Lung (tissue), 12 donors: ENCODE data around the gene CREB5. TPM values are rescaled to one million over a fixed set of nuclear protein-coding genes. Genes with fewer than 3 reads are reported as not detected.

Experiments used
- ATAC-seq: fragments of 200-7000 bp; cut with Tn5 transposase; one replicate; pipeline ENCODE4 v1.9.1; 2020; ENCODE audit warnings: moderate number of reproducible peaks; ENCODE audit not compliant: insufficient read depth, low FRiP score
- DNase-seq, 3 donors: peaks; one replicate each; pipeline ENCODE4 v3.0.0-alpha.2; 2013 to 2017
- H3K27ac ChIP-seq, 2 donors: one replicate each; pipeline ENCODE4 v1.5.1; 2013; ENCODE audit warnings: mild to moderate bottlenecking in 2 of 2, moderate library complexity in 2 of 2, control low read depth in 1 of 2, inconsistent platforms in 1 of 2, low read depth in 1 of 2, low read length in 1 of 2
- H3K27me3 ChIP-seq, 3 donors: one replicate each; pipeline ENCODE4 v1.5.1; 2013; ENCODE audit warnings: low read length in 2 of 3; ENCODE audit not compliant: control insufficient read depth in 3 of 3, insufficient read depth in 3 of 3
- H3K36me3 ChIP-seq, 4 donors: one replicate each; pipeline ENCODE4 v1.5.1; 2013; ENCODE audit warnings: low read length in 4 of 4, mild to moderate bottlenecking in 1 of 4, moderate library complexity in 1 of 4; ENCODE audit not compliant: control insufficient read depth in 4 of 4, insufficient read depth in 4 of 4
- H3K4me1 ChIP-seq, 5 donors: one replicate each; pipeline ENCODE4 v1.5.1; 2013; ENCODE audit warnings: low read length in 5 of 5, mild to moderate bottlenecking in 2 of 5, moderate library complexity in 1 of 5; ENCODE audit not compliant: control insufficient read depth in 5 of 5, insufficient read depth in 5 of 5
- H3K4me3 ChIP-seq: one replicate; pipeline ENCODE4 v1.5.1; 2013; ENCODE audit warnings: mild to moderate bottlenecking, control low read depth, moderate library complexity
- H3K9ac ChIP-seq, 2 donors: one replicate each; pipeline ENCODE4 v1.5.1; 2013; ENCODE audit warnings: low read length in 2 of 2, control low read depth in 1 of 2; ENCODE audit not compliant: insufficient read depth in 1 of 2
- H3K9me3 ChIP-seq, 4 donors: one replicate each; pipeline ENCODE4 v1.5.1; 2013; ENCODE audit warnings: low read length in 3 of 4, mild to moderate bottlenecking in 1 of 4, moderate library complexity in 1 of 4; ENCODE audit not compliant: control insufficient read depth in 4 of 4, insufficient read depth in 3 of 4
- WGBS, 2 donors: extraction: QIAGEN DNeasy Blood & Tissue Kit; methylation state at CpG; one replicate each; pipeline ENCODE4 v1.1.7; 2013; 5-methylcytosine and 5-hydroxymethylcytosine counted together
- polyA plus RNA-seq, 2 donors: library from polyadenylated mRNA; stranded (reverse); fragments of 200-250 nt; gene quantifications; one replicate each; pipeline ENCODE4 v1.2.1, GENCODE V29; 2013
- total RNA-seq, 2 donors: library from RNA; depleted of rRNA in 1 of 2; stranded (reverse); fragments of >200 nt in 1 of 2; gene quantifications; one replicate each; pipeline ENCODE4 v1.2.1, GENCODE V29; 2014 to 2021
- TF ChIP-seq, protein P1 (sequence below): IDR thresholded peaks from 2 replicates; pipeline ENCODE4 v1.5.1; 2012; ENCODE audit warnings: mild to moderate bottlenecking; ENCODE audit errors: control extremely low read depth, extremely low read depth
- donor health status: control.
- donor health status: control.
- donor health status: Bipolar disorder and iron deficiency.
- donor health status: healthy.
- donor health status: DM: yes; HTN: yes; CAD: no.

CREB5 gene
- total and polyA plus RNA-seq, 4 donors, result 2.7 to 23.1 (median 9.6) TPM

DNA sequence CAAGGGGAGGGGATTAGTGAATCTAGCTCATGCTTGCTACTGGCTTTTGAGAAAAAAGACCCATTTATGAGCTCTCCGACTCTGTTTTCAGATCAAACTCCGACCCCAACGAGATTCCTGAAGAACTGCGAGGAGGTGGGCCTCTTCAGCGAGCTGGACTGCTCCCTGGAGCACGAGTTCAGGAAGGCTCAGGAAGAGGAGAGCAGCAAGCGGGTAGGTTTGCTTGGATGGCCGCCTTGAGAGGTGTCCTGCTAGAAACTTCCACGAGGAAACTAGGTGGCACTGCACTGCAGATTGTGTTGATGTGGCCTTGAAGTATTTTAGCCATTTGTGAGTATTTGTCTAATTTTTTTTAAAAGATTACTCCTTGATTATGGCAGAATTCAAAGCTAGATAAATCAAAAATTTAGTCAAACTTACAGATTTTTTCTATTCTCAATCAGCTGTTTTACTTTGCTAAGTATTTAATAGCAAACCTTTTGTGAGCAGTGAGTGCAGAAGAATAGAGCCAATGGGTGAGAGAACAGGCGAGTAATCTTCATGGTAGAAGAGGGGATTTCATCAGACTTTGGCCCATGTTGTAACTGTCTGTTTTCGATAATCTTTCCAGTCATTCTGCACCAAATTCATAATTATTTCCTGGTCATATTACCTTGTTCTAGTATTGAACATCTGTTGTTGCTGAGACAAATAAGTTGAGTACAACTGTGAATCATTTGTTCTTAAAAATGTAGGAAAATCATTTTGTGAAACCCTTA is 95.4 kb downstream of the CREB5 start:
- Histone ChIP-seq H3K9me3 (no peaks in the 10 kb centered on the region), H3K27me3 (no peaks in the 10 kb centered on the region), H3K4me3 (no peak overlapping the region), H3K9ac (no peak overlapping the region), H3K4me1 (no peaks in the 10 kb centered on the region), H3K27ac (no peak overlapping the region), H3K36me3 (no peaks in the 10 kb centered on the region)
- DNase-seq (no peak), ATAC-seq (no peak)
- TF ChIP-seq, protein P1, sequence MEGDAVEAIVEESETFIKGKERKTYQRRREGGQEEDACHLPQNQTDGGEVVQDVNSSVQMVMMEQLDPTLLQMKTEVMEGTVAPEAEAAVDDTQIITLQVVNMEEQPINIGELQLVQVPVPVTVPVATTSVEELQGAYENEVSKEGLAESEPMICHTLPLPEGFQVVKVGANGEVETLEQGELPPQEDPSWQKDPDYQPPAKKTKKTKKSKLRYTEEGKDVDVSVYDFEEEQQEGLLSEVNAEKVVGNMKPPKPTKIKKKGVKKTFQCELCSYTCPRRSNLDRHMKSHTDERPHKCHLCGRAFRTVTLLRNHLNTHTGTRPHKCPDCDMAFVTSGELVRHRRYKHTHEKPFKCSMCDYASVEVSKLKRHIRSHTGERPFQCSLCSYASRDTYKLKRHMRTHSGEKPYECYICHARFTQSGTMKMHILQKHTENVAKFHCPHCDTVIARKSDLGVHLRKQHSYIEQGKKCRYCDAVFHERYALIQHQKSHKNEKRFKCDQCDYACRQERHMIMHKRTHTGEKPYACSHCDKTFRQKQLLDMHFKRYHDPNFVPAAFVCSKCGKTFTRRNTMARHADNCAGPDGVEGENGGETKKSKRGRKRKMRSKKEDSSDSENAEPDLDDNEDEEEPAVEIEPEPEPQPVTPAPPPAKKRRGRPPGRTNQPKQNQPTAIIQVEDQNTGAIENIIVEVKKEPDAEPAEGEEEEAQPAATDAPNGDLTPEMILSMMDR, result no peak
- WGBS, 2 donors, result 87 to 90% methylated on average over 11 of the region's 11 CpGs

DNA sequence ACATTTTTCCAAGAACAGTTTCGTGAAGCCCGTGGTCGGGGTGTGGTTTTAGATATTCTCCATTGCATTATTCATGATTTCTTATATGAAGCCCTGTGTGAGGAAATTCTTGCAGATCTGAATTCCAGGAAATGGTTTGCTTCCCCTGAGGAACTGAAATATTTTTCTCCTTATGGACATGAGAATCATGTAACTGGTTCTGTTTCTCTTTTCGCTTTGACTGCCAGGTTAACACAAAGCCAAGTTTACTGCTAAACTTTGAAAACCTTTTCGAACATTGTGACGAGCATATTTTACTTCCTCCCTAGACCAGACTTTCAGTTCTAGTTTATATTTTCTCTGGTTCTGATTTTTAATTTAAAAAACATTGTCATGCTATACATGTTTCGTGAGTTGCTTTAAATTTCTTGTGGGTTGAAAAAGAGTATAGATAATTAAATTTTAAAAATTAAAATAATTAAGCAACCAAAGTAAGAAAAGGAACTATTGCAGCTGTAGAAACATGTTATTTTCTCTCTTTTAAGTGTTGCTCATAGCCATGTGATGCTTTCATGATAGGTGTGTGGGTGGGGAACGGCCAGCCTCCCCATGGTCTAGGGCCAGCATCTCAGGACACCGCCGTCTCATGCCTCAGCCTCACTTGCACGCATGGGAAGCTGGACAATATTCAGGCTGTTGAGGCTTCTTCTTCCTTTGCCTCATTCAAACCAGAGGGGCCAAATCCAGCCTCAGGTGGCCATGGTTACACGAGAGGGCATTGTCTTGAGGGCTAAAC is 97.1 kb downstream of the CREB5 start:
- Histone ChIP-seq H3K4me3 (no peak overlapping the region), H3K36me3 (no peaks in the 10 kb centered on the region), H3K4me1 (no peaks in the 10 kb centered on the region), H3K9ac (no peak overlapping the region), H3K9me3 (no peaks in the 10 kb centered on the region), H3K27ac (no peak overlapping the region), H3K27me3 (no peaks in the 10 kb centered on the region)
- TF ChIP-seq, protein P1, result no peak
- DNase-seq (no peak), ATAC-seq (no peak)
- WGBS, 2 donors, result 50 to 58% methylated on average over 12 of the region's 12 CpGs

DNA sequence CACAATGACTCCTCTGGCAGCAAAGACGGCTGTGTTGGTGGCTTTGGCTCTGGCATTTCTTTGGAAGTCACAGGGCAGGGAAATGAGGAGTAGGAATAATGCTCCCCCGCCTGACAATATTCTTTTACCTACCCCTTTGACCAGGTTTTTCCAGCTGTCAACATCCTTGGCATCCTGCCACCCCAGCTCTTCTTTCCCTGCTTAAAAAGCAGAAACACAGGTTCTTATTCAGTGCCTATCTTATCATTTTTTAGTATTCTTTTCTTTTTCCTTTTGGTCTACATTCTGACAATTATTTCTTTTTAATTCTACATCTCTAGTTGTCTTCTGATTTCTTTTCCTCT is 97.7 kb downstream of the CREB5 start:
- no peaks in the 10 kb centered on the region for H3K27me3 ChIP-seq
- DNase-seq, result no peak
- TF ChIP-seq, protein P1, result no peak
- ATAC-seq, result no peak
- no peaks in the 10 kb centered on the region for H3K36me3 ChIP-seq
- H3K27ac ChIP-seq, result no peak overlapping the region
- no peak overlapping the region for H3K9ac ChIP-seq
- no peaks in the 10 kb centered on the region for H3K9me3 ChIP-seq
- 67% methylated on average over 2 of the region's 2 CpGs for WGBS, 2 donors
- no peak overlapping the region for H3K4me3 ChIP-seq
- H3K4me1 ChIP-seq, result no peaks in the 10 kb centered on the region
